Spleen (tissue), 11 donors: ENCODE data around the gene ZNF691. TPM values are rescaled to one million over a fixed set of nuclear protein-coding genes. Genes with fewer than 3 reads are reported as not detected.

Source experiments
- DNase-seq: peaks from one replicate; pipeline ENCODE4 v3.0.0-alpha.2; 2020
- H3K27ac ChIP-seq, 8 donors: fragments of 200-600 bp; sonication (generic) in 7 of 8; 1 replicate in 4 of 8; 2 replicates in 4 of 8; pipeline versions ENCODE4 v1.5.0 to v1.8.0; 2016 to 2021; ENCODE audit warnings: inconsistent platforms in 4 of 8, mild to moderate bottlenecking in 4 of 8, moderate library complexity in 1 of 8
- H3K27me3 ChIP-seq, 7 donors: fragments of 200-600 bp; sonication (generic) in 6 of 7; replicated peaks in 1 of 7; 1 replicate in 4 of 7; 2 replicates in 3 of 7; pipeline versions ENCODE4 v1.5.0 to v1.8.0; 2016 to 2021; ENCODE audit warnings: inconsistent platforms in 3 of 7, mild to moderate bottlenecking in 1 of 7
- H3K36me3 ChIP-seq, 6 donors: fragments of 200-600 bp; sonication (generic) in 5 of 6; 1 replicate in 4 of 6; 2 replicates in 2 of 6; pipeline versions ENCODE4 v1.5.0 to v1.8.0; 2016 to 2021; ENCODE audit warnings: inconsistent platforms in 2 of 6
- H3K4me1 ChIP-seq, 6 donors: fragments of 200-600 bp; sonication (generic) in 5 of 6; 1 replicate in 3 of 6; 2 replicates in 3 of 6; pipeline versions ENCODE4 v1.5.0 to v1.8.0; 2016 to 2021; ENCODE audit warnings: inconsistent platforms in 3 of 6
- H3K4me3 ChIP-seq, 8 donors: fragments of 200-600 bp; sonication (generic) in 7 of 8; 1 replicate in 4 of 8; 2 replicates in 4 of 8; pipeline versions ENCODE4 v1.5.0 to v1.8.0; 2016 to 2021; ENCODE audit warnings: inconsistent platforms in 4 of 8, mild to moderate bottlenecking in 4 of 8, moderate library complexity in 2 of 8
- H3K9me3 ChIP-seq, 8 donors: fragments of 200-600 bp; sonication (generic) in 7 of 8; 1 replicate in 4 of 8; 2 replicates in 4 of 8; pipeline versions ENCODE4 v1.5.0 to v1.8.0; 2016 to 2021; ENCODE audit warnings: inconsistent platforms in 4 of 8
- POLR2A ChIP-seq, 3 donors: fragments of 450-650 bp; IDR thresholded peaks; one replicate each; pipeline ENCODE4 v1.5.1; 2017; ENCODE audit warnings: antibody characterized with exemption in 3 of 3, mild to moderate bottlenecking in 1 of 3
- POLR2AphosphoS5 ChIP-seq, 3 donors: sonication (generic); formaldehyde crosslinking; IDR thresholded peaks; one replicate each; pipeline ENCODE4 v1.5.1; 2017; ENCODE audit warnings: antibody characterized with exemption in 3 of 3
- WGBS, 5 donors: extraction: QIAGEN DNeasy Blood & Tissue Kit in 3 of 5; methylation state at CpG; one replicate each; pipeline versions ENCODE4 v1.1.5 to v1.1.7; 2013 to 2018; 5-methylcytosine and 5-hydroxymethylcytosine counted together
- intact Hi-C: fragments of 100-400 bp; cut with DNase I; formaldehyde crosslinking; loops from one replicate; pipeline ENCODE4 v1.15.0; 2023; ENCODE audit warnings: low total_unique reads
- polyA plus RNA-seq, 3 donors: library from polyadenylated mRNA; stranded (reverse); fragments of 200-250 nt; gene quantifications; one replicate each; pipeline ENCODE4 v1.2.1, GENCODE V29; 2013
- total RNA-seq, 7 donors: library from RNA; depleted of rRNA in 3 of 7; stranded (reverse); fragments of >200 nt in 3 of 7; fragmentation: NEBNext Ultra II Directional in 4 of 7; extraction: Animal tissue kit (Norgen Biotek cat#: 25700) in 4 of 7; gene quantifications; one replicate each; pipeline versions ENCODE4 v1.1.0 to v1.2.1, GENCODE V29; 2016 to 2021
- TF ChIP-seq, protein P1 (sequence below), 11 experiments: fragments of 200-600 bp in 7 of 11; fragments of 450-650 bp in 4 of 11; sonication (generic) in 4 of 11; IDR thresholded peaks in 8 of 11; conservative IDR thresholded peaks in 3 of 11; 1 replicate in 7 of 11; 2 replicates in 4 of 11; pipeline versions ENCODE4 v1.4.0 to v1.8.0; 2016 to 2021; ENCODE audit warnings: antibody characterized with exemption in 11 of 11, inconsistent platforms in 4 of 11, mild to moderate bottlenecking in 1 of 11
- donor health status: healthy with polysubstance abuse.
- donor health status: DM: no; HTN: no; CAD: no; lungs with moderate emphysema.
- donor health status: DM: no; HTN: no; CAD: no.
- donor health status: Bipolar disorder and iron deficiency.
- donor health status: healthy.
- donor health status: DM: no; HTN: no; CAD: no.
- donor health status: DM: yes; HTN: yes; CAD: no.

Gene ZNF691
- total and polyA plus RNA-seq, 10 donors: 9.6 to 18.3 (median 12.1) TPM

DNA sequence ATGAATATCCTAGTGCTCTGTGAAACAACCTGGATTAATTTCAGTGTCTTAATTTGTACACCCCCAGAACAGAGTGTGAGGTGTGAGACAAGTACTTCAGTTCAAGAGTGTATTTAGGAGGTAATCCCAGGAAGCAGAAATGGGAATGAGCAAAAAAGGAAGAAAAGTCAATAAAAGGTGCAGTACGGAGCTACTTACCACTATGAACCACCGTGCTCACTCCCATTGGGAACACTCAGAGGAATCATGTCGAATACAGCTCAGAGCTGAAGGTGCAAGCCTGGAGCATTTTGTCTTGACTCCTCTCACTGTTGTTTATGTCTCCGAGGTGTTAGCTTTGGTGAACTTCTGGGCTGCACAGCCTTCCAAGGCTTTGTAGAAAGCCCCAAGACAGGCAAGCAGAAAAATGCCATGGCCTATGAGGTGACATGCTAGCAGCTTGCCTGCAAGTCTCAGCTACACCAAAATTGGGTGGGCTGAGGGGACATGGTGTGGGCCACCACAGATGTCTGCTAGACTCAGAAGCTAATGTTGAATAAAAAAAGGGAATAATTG lies 21.9 kb upstream of the ZNF691 start:
- no peak overlapping the region for H3K4me3 ChIP-seq
- intact Hi-C loops: no loop called here
- peaks cover 0 to 26% (median 0%) of the 10 kb centered on the region in 6 donors for H3K4me1 ChIP-seq
- no peak for DNase-seq
- H3K27me3 ChIP-seq: no peaks in the 10 kb centered on the region
- H3K9me3 ChIP-seq: no peaks in the 10 kb centered on the region
- peak overlapping the region in 2 of 8 donors; percentile 19 to 51 for H3K27ac ChIP-seq
- H3K36me3 ChIP-seq: peaks cover 0 to 22% (median 0%) of the 10 kb centered on the region in 6 donors
- TF ChIP-seq, protein P1, sequence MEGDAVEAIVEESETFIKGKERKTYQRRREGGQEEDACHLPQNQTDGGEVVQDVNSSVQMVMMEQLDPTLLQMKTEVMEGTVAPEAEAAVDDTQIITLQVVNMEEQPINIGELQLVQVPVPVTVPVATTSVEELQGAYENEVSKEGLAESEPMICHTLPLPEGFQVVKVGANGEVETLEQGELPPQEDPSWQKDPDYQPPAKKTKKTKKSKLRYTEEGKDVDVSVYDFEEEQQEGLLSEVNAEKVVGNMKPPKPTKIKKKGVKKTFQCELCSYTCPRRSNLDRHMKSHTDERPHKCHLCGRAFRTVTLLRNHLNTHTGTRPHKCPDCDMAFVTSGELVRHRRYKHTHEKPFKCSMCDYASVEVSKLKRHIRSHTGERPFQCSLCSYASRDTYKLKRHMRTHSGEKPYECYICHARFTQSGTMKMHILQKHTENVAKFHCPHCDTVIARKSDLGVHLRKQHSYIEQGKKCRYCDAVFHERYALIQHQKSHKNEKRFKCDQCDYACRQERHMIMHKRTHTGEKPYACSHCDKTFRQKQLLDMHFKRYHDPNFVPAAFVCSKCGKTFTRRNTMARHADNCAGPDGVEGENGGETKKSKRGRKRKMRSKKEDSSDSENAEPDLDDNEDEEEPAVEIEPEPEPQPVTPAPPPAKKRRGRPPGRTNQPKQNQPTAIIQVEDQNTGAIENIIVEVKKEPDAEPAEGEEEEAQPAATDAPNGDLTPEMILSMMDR (IDR thresholded peaks at IDR 0.05 in 8 of 11, conservative IDR thresholded peaks at IDR 0.05 in 3 of 11): no peak
- TF ChIP-seq POLR2A (IDR thresholded peaks at IDR 0.05): no peak
- TF ChIP-seq POLR2AphosphoS5 (IDR thresholded peaks at IDR 0.05): no peak
- WGBS, 5 donors: 91 to 96% (median 95%) methylated on average over 4 of the region's 4 CpGs

DNA sequence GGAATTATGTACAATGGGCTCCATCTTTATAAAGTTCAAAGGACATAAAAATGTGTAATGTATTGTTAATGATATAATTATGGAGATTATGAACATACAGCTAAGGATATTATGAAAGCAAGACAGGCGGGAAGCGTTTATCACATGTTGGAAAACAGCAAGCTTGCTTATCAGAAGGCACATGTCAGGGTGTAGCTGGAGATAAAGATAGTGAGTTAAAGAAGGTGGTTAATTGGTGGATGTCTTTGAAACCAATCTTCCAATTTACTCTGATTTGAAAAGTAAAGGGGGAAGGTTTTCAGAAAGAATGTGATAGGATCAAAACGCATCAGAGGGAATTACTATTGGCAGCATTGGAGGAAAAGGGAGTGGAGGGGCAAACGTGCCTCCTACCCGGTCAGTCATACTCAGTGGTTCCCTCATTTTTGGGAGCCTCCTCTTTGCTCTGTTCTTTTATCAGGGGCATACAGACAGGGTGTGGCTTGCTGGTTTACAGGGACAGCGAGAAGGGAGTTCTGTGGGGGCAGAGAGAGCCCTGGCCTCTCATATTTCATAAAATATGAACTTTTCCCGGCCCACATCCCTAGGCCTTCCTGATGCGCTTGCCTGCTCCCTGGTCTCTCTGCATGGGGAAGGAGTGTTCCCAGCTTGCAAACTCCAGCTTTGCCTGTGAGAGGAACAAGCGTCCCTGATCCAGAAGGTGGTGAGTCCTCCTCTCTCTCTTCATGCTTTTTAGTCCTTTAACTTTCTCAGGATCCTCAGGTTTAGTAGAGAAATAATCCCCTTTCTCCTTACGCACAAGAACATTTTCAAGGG lies 21.2 kb upstream of the ZNF691 start:
- no peaks in the 10 kb centered on the region for H3K9me3 ChIP-seq
- no peak overlapping the region for H3K4me3 ChIP-seq
- DNase-seq: no peak
- TF ChIP-seq, protein P1 (IDR thresholded peaks at IDR 0.05 in 8 of 11, conservative IDR thresholded peaks at IDR 0.05 in 3 of 11): no peak
- TF ChIP-seq POLR2AphosphoS5 (IDR thresholded peaks at IDR 0.05) (no peak), POLR2A (IDR thresholded peaks at IDR 0.05) (no peak)
- peaks cover 0 to 29% (median 2%) of the 10 kb centered on the region in 6 donors for H3K36me3 ChIP-seq
- 81 to 88% (median 85%) methylated on average over 10 of the region's 10 CpGs for WGBS, 5 donors
- H3K27ac ChIP-seq: peak overlapping the region in 2 of 8 donors; percentile 19 to 51
- peaks cover 0 to 25% (median 0%) of the 10 kb centered on the region in 6 donors for H3K4me1 ChIP-seq
- H3K27me3 ChIP-seq: no peaks in the 10 kb centered on the region
- intact Hi-C loops: no loop called here

DNA sequence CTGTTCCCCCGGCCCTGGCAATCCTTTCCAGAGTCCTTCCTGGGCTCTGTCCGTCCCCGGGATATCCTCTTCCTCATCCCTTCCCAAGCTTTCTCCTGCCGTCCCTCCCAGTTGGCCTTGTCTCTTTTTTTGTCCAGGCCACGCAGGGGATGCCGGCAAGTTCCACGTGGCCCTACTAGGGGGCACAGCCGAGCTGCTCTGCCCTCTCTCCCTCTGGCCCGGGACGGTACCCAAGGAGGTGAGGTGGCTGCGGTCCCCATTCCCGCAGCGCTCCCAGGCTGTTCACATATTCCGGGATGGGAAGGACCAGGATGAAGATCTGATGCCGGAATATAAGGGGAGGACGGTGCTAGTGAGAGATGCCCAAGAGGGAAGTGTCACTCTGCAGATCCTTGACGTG lies 15.8 kb upstream of the ZNF691 start:
- no peak for DNase-seq
- intact Hi-C loops: no loop called here
- H3K27ac ChIP-seq: no peak overlapping the region
- H3K27me3 ChIP-seq: no peaks in the 10 kb centered on the region
- H3K36me3 ChIP-seq: peaks cover 0 to 58% (median 5%) of the 10 kb centered on the region in 6 donors
- H3K4me1 ChIP-seq: peaks cover 0 to 7% (median 0%) of the 10 kb centered on the region in 6 donors
- H3K9me3 ChIP-seq: no peaks in the 10 kb centered on the region
- no peak overlapping the region for H3K4me3 ChIP-seq
- TF ChIP-seq POLR2AphosphoS5 (IDR thresholded peaks at IDR 0.05) (no peak), POLR2A (IDR thresholded peaks at IDR 0.05) (no peak)
- TF ChIP-seq, protein P1 (IDR thresholded peaks at IDR 0.05 in 8 of 11, conservative IDR thresholded peaks at IDR 0.05 in 3 of 11): no peak
- WGBS, 5 donors: 90 to 96% (median 92%) methylated on average over 16 to 17 of the region's 17 CpGs

DNA sequence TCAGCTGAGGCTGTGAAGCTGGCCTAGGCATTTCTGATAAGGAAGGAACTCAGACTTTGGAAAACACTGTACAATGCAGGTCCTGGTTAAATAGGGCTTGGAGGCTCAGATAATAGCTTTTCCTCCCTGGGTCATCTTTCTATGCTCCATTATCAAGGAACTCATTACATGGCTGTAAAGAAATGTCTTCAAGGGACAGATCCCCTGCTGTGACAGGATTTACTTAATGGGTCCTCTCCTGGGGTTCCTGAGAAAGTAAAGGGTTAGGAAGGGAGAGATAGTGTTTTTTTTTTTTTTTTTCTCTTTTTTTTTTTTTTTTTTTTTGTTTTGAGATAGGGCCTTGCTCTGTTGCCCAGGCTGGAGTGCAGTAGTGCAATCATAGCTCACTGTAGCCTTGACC lies 15.1 kb upstream of the ZNF691 start:
- no peaks in the 10 kb centered on the region for H3K9me3 ChIP-seq
- TF ChIP-seq, protein P1 (IDR thresholded peaks at IDR 0.05 in 8 of 11, conservative IDR thresholded peaks at IDR 0.05 in 3 of 11): no peak
- no peak for TF ChIP-seq POLR2A (IDR thresholded peaks at IDR 0.05)
- no peak for TF ChIP-seq POLR2AphosphoS5 (IDR thresholded peaks at IDR 0.05)
- no peaks in the 10 kb centered on the region for H3K27me3 ChIP-seq
- H3K4me3 ChIP-seq: no peak overlapping the region
- DNase-seq: no peak
- no peak overlapping the region for H3K27ac ChIP-seq
- intact Hi-C loops: no loop called here
- H3K36me3 ChIP-seq: peaks cover 0 to 59% (median 5%) of the 10 kb centered on the region in 6 donors
- H3K4me1 ChIP-seq: peaks cover 0 to 7% (median 0%) of the 10 kb centered on the region in 6 donors
